HepG2 (cell line): ENCODE data around the gene SMTNL2. TPM values are rescaled to one million over a fixed set of nuclear protein-coding genes. Genes with fewer than 3 reads are reported as not detected.

Experiments used
- ATAC-seq: fragments of 200-7000 bp; cut with Tn5 transposase; 3 replicates; pipeline ENCODE4 v1.9.1; 2020; ENCODE audit warnings: mild to moderate bottlenecking, moderate library complexity
- BruUV-seq: library from RNA; stranded (reverse); fragments of 400-500 nt; replicated peaks from 2 replicates; lab custom pipeline; 2021; lab: Mats Ljungman, UMichigan
- CTCF ChIA-PET: fragments of 300-600 bp; formaldehyde crosslinking; extraction: SDS; loops from one replicate; lab custom pipeline; 2021; ENCODE audit warnings: low total read pairs, inconsistent platforms, low intra/inter-chr PET ratio; lab: Yijun Ruan, JAX
- POLR2A ChIA-PET: fragments of 350-600 bp; sonication (Branson Sonifier 250); formaldehyde crosslinking; loops from one replicate; lab custom pipeline; 2020; ENCODE audit warnings: antibody characterized with exemption, inconsistent platforms; lab: Yijun Ruan, JAX
- DNase-seq: peaks from one replicate; pipeline ENCODE4 v3.0.0-alpha.2; 2015; ENCODE audit warnings: low spot score
- FAIRE-seq: peaks from 3 replicates; lab custom pipeline; 2011; peaks lifted over from hg19 to GRCh38; lab: Jason Lieb, UNC
- H2AFZ ChIP-seq: one replicate; pipeline ENCODE4 v1.6.1; 2011; ENCODE audit warnings: low read length, inconsistent platforms
- H3K27ac ChIP-seq: fragments of 300-600 bp; 3 replicates; pipeline ENCODE4 v1.8.0; 2011; ENCODE audit warnings: mixed run types, mild to moderate bottlenecking, mixed read lengths, low read length, inconsistent platforms; ENCODE audit not compliant: insufficient read depth; ENCODE audit errors: extremely low read length
- H3K27me3 ChIP-seq, 2 experiments: fragments of 200-600 bp in 1 of 2; 2 replicates in 1 of 2; 3 replicates in 1 of 2; pipeline versions ENCODE4 v1.6.0 to v1.8.0; 2011; ENCODE audit warnings: low read length in 2 of 2, mild to moderate bottlenecking in 2 of 2, moderate library complexity in 2 of 2, inconsistent platforms in 1 of 2; ENCODE audit not compliant: insufficient read depth in 2 of 2, control insufficient read depth in 1 of 2
- H3K36me3 ChIP-seq, 2 experiments: fragments of 200-600 bp in 1 of 2; replicated peaks in 1 of 2; 2 replicates in 1 of 2; 3 replicates in 1 of 2; pipeline versions ENCODE4 v1.5.1 to v1.8.0; 2011; ENCODE audit warnings: low read length in 2 of 2, inconsistent platforms in 1 of 2; ENCODE audit not compliant: insufficient read depth in 2 of 2, control insufficient read depth in 1 of 2
- H3K4me1 ChIP-seq: 2 replicates; pipeline ENCODE4 v1.5.1; 2012; ENCODE audit warnings: low read length, inconsistent platforms; ENCODE audit not compliant: insufficient read depth
- H3K4me2 ChIP-seq: 2 replicates; pipeline ENCODE4 v1.6.0; 2011; ENCODE audit warnings: low read depth, low read length, inconsistent platforms
- H3K4me3 ChIP-seq, 3 experiments: fragments of 200-600 bp in 1 of 3; sonication (generic), shearing (Covaris generic) in 1 of 3; replicated peaks in 1 of 3; 2 replicates each; pipeline ENCODE4 v1.5.1; 2011 to 2016; ENCODE audit warnings: low read length in 3 of 3, inconsistent platforms in 2 of 3, low read depth in 2 of 3, mild to moderate bottlenecking in 2 of 3, control low read depth in 1 of 3, mixed read lengths in 1 of 3; ENCODE audit not compliant: insufficient read depth in 1 of 3
- H3K79me2 ChIP-seq: one replicate; pipeline ENCODE4 v1.6.1; 2011; ENCODE audit warnings: low read length, inconsistent platforms; ENCODE audit not compliant: insufficient read depth
- H3K9ac ChIP-seq: 2 replicates; pipeline ENCODE4 v1.6.0; 2011; ENCODE audit warnings: mild to moderate bottlenecking, low read depth, low read length, inconsistent platforms; ENCODE audit not compliant: insufficient read depth
- H3K9me3 ChIP-seq: 2 replicates; pipeline ENCODE4 v1.5.1; 2012; ENCODE audit warnings: mild to moderate bottlenecking, low read length
- H4K20me1 ChIP-seq: 2 replicates; pipeline ENCODE4 v1.6.0; 2011; ENCODE audit warnings: inconsistent platforms, mild to moderate bottlenecking, low read length, moderate library complexity; ENCODE audit not compliant: insufficient read depth
- BHLHE40 ChIP-seq: IDR thresholded peaks from 2 replicates; pipeline ENCODE4 v1.6.1; 2011; ENCODE audit warnings: low read length, improper control_type of control experiment
- GATAD2A ChIP-seq: IDR thresholded peaks from 2 replicates; pipeline ENCODE4 v1.6.1; 2016
- NFKB2 ChIP-seq: sonication (generic); formaldehyde crosslinking; IDR thresholded peaks from 2 replicates; pipeline ENCODE4 v1.4.0; 2020; ENCODE audit warnings: missing genetic modification reagents, borderline replicate concordance
- RAD51 ChIP-seq: fragments of 450-650 bp; IDR thresholded peaks from 2 replicates; pipeline ENCODE4 v1.6.1; 2016; ENCODE audit warnings: borderline replicate concordance
- ZKSCAN8 ChIP-seq: IDR thresholded peaks from 2 replicates; pipeline ENCODE4 v1.6.1; 2016; ENCODE audit warnings: borderline replicate concordance, missing genetic modification reagents, missing compliant biosample characterization
- ZNF572 ChIP-seq: sonication (generic); formaldehyde crosslinking; IDR thresholded peaks from 2 replicates; pipeline ENCODE4 v1.5.1; 2020; ENCODE audit warnings: mild to moderate bottlenecking, missing genetic modification reagents
- ZNF674 ChIP-seq: sonication (generic); formaldehyde crosslinking; IDR thresholded peaks from 2 replicates; pipeline ENCODE4 v1.5.0; 2020; ENCODE audit warnings: low read depth, mild to moderate bottlenecking, missing genetic modification reagents
- ZNF768 ChIP-seq: sonication (generic); formaldehyde crosslinking; IDR thresholded peaks from 2 replicates; pipeline ENCODE4 v1.4.0; 2020; ENCODE audit warnings: missing genetic modification reagents
- ZNF777 ChIP-seq: sonication (generic); formaldehyde crosslinking; IDR thresholded peaks from 2 replicates; pipeline ENCODE4 v1.4.0; 2020; ENCODE audit warnings: missing genetic modification reagents
- ZSCAN30 ChIP-seq: sonication (generic); formaldehyde crosslinking; IDR thresholded peaks from 2 replicates; pipeline ENCODE4 v1.5.0; 2020; ENCODE audit warnings: mild to moderate bottlenecking, missing genetic modification reagents
- WGBS: methylation state at CpG from one replicate; pipeline ENCODE4 v1.1.6; 2017; ENCODE audit warnings: low lambda C conversion rate; 5-methylcytosine and 5-hydroxymethylcytosine counted together
- in situ Hi-C: cut with HindIII; loops from 2 replicates; pipeline ENCODE4 v1.10.0; 2017; ENCODE audit warnings: low pct_unique_long_range_greater_than_20kb; ENCODE audit not compliant: extremely low pct_ligation_motif_present
- intact Hi-C: fragments of 100-400 bp; cut with micrococcal nuclease; formaldehyde crosslinking; loops from one replicate; pipeline ENCODE4 v1.10.0; 2022; ENCODE audit not compliant: unreplicated experiment
- polyA plus RNA-seq, 8 experiments: library from polyadenylated mRNA; depleted of rRNA in 3 of 8; stranded (reverse) in 7 of 8; unstranded in 1 of 8; fragments of >200 nt; fragmentation: Illumina TruSeq in 4 of 8; extraction: Trizol in 4 of 8; gene quantifications; 2 replicates each; pipeline versions ENCODE4 v1.2.1 to v1.2.3, GENCODE V29; 2011 to 2016; ENCODE audit warnings: low read depth in 4 of 8, missing spikeins in 1 of 8, mixed read lengths in 1 of 8; ENCODE audit not compliant: insufficient read depth in 1 of 8
- total RNA-seq, 5 experiments: library from RNA; depleted of rRNA; stranded (reverse); fragments of >200 nt; fragmentation: Illumina TruSeq; extraction: Trizol; gene quantifications; 2 replicates each; pipeline ENCODE4 v1.2.3, GENCODE V29; 2016; ENCODE audit warnings: low read depth in 1 of 5
- TF ChIP-seq, protein P1 (sequence below): sonication (generic); formaldehyde crosslinking; IDR thresholded peaks from 2 replicates; pipeline ENCODE4 v1.5.1; 2020; ENCODE audit warnings: missing genetic modification reagents, mild to moderate bottlenecking, borderline replicate concordance
- TF ChIP-seq, protein P2 (sequence below): sonication (generic); formaldehyde crosslinking; IDR thresholded peaks from 2 replicates; pipeline ENCODE4 v1.4.0; 2020; ENCODE audit warnings: missing genetic modification reagents, borderline replicate concordance
- TF ChIP-seq, protein P3 (sequence below): sonication (generic); formaldehyde crosslinking; IDR thresholded peaks from 2 replicates; pipeline ENCODE4 v1.5.1; 2020; ENCODE audit warnings: mild to moderate bottlenecking, missing genetic modification reagents, moderate library complexity

The SMTNL2 gene
- total and polyA plus RNA-seq, 2 of the 13 experiments (the other 11 are each of a cell fraction or from before 2014, with no cell fraction given): 0.41 to 5.1 TPM

DNA sequence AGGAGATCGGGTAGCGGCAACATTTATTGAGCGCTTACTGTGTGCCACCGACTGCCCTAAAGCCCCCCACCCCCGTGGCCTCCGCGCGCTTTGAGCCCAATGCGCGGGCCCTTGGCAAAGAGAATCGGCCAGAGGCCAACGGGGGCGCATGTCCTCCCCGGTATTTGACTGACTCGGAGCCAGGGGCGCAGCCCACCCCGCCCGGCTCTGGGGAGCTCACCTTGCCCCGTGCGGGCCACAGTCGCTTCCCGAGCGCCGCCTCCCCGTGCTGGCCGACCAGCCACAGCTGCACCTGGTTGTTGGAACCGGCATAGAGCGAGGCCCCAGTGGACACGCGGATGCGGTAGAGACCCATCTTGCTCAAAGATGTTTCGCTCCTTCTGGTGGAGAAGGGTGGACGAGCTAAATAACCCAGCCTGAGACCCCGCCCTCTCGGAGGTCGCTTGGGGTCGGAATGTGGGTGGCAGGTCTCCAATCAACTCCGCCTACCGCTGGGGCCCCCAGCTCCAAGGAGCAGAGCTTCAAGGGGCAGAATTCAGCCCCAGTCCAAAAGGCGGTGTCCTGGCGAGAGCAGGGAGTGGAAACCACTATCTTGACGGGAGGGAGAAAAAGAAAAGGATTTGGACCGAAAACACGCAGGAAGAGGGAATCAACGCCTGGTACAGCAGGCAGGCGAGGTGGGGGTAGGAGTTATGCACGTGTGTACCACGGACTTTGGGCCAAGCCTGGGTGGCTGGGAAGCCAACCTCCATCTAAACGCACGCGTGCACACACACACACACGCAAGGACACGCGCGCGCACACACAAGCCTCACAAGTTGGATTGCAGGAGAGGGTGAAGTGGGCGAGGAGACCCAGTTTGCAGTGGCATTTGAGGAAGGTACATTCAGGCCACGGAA is 57.2 kb downstream of the SMTNL2 start, which contains the start of gene ALOX15:
Gene ALOX15, minus strand, starts transcription at position 382 of the 899 bp plus-strand sequence. Its CDS starts 27 bp downstream, at position 355.
- peak within 1 kb of the TSS; percentile 72 for H3K4me2 ChIP-seq
- peak within 1 kb of the TSS in 2 of 3 experiments; percentile 33 to 52; a peak in 2 of 6 replicates for H3K4me3 ChIP-seq
- BruUV-seq: no TSS peak
- H3K27me3 ChIP-seq: peaks cover 12 to 44% of the 10 kb centered on the region in 2 experiments
- no peak within 1 kb of the TSS for H3K27ac ChIP-seq
- ChIA-PET CTCF (no interaction called here), POLR2A (no interaction called here)
- H3K36me3 ChIP-seq: no peaks in the 10 kb centered on the region
- no peaks in the 10 kb centered on the region for H3K79me2 ChIP-seq
- no peaks in the 10 kb centered on the region for H4K20me1 ChIP-seq
- H3K9me3 ChIP-seq: no peaks in the 10 kb centered on the region
- FAIRE-seq (no peak), ATAC-seq (peak; percentile 47), DNase-seq (no peak)
- no peak within 1 kb of the TSS for H2AFZ ChIP-seq
- in situ Hi-C loops: no loop called here
- 7% methylated on average over 24 of the region's 58 CpGs for WGBS
- intact Hi-C loops: no loop called here
- H3K4me1 ChIP-seq: peaks cover 28% of the 10 kb centered on the region
- no peak within 1 kb of the TSS for H3K9ac ChIP-seq
- no peak for TF ChIP-seq ZSCAN30 (CRISPR knock-in tag)
- TF ChIP-seq, protein P1, sequence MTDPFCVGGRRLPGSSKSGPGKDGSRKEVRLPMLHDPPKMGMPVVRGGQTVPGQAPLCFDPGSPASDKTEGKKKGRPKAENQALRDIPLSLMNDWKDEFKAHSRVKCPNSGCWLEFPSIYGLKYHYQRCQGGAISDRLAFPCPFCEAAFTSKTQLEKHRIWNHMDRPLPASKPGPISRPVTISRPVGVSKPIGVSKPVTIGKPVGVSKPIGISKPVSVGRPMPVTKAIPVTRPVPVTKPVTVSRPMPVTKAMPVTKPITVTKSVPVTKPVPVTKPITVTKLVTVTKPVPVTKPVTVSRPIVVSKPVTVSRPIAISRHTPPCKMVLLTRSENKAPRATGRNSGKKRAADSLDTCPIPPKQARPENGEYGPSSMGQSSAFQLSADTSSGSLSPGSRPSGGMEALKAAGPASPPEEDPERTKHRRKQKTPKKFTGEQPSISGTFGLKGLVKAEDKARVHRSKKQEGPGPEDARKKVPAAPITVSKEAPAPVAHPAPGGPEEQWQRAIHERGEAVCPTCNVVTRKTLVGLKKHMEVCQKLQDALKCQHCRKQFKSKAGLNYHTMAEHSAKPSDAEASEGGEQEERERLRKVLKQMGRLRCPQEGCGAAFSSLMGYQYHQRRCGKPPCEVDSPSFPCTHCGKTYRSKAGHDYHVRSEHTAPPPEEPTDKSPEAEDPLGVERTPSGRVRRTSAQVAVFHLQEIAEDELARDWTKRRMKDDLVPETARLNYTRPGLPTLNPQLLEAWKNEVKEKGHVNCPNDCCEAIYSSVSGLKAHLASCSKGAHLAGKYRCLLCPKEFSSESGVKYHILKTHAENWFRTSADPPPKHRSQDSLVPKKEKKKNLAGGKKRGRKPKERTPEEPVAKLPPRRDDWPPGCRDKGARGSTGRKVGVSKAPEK (CRISPR knock-in tag): no peak
- TF ChIP-seq, protein P2, sequence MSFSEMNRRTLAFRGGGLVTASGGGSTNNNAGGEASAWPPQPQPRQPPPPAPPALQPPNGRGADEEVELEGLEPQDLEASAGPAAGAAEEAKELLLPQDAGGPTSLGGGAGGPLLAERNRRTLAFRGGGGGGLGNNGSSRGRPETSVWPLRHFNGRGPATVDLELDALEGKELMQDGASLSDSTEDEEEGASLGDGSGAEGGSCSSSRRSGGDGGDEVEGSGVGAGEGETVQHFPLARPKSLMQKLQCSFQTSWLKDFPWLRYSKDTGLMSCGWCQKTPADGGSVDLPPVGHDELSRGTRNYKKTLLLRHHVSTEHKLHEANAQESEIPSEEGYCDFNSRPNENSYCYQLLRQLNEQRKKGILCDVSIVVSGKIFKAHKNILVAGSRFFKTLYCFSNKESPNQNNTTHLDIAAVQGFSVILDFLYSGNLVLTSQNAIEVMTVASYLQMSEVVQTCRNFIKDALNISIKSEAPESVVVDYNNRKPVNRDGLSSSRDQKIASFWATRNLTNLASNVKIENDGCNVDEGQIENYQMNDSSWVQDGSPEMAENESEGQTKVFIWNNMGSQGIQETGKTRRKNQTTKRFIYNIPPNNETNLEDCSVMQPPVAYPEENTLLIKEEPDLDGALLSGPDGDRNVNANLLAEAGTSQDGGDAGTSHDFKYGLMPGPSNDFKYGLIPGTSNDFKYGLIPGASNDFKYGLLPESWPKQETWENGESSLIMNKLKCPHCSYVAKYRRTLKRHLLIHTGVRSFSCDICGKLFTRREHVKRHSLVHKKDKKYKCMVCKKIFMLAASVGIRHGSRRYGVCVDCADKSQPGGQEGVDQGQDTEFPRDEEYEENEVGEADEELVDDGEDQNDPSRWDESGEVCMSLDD: no peak
- TF ChIP-seq, protein P3, sequence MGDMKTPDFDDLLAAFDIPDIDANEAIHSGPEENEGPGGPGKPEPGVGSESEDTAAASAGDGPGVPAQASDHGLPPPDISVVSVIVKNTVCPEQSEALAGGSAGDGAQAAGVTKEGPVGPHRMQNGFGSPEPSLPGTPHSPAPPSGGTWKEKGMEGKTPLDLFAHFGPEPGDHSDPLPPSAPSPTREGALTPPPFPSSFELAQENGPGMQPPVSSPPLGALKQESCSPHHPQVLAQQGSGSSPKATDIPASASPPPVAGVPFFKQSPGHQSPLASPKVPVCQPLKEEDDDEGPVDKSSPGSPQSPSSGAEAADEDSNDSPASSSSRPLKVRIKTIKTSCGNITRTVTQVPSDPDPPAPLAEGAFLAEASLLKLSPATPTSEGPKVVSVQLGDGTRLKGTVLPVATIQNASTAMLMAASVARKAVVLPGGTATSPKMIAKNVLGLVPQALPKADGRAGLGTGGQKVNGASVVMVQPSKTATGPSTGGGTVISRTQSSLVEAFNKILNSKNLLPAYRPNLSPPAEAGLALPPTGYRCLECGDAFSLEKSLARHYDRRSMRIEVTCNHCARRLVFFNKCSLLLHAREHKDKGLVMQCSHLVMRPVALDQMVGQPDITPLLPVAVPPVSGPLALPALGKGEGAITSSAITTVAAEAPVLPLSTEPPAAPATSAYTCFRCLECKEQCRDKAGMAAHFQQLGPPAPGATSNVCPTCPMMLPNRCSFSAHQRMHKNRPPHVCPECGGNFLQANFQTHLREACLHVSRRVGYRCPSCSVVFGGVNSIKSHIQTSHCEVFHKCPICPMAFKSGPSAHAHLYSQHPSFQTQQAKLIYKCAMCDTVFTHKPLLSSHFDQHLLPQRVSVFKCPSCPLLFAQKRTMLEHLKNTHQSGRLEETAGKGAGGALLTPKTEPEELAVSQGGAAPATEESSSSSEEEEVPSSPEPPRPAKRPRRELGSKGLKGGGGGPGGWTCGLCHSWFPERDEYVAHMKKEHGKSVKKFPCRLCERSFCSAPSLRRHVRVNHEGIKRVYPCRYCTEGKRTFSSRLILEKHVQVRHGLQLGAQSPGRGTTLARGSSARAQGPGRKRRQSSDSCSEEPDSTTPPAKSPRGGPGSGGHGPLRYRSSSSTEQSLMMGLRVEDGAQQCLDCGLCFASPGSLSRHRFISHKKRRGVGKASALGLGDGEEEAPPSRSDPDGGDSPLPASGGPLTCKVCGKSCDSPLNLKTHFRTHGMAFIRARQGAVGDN: peak; percentile 28; the same call in 1 of the 2 replicates
- TF ChIP-seq RAD51: no peak
- TF ChIP-seq ZNF572 (CRISPR knock-in tag): no peak
- no peak for TF ChIP-seq NFKB2 (CRISPR knock-in tag)
- TF ChIP-seq ZNF768: peak; percentile 29; the same call in 1 of the 2 replicates
- peak; percentile 61; the same call in 1 of the 2 replicates for TF ChIP-seq BHLHE40
- TF ChIP-seq ZKSCAN8 (CRISPR knock-in tag): no peak
- no peak for TF ChIP-seq ZNF777
- TF ChIP-seq ZNF674 (CRISPR knock-in tag): no peak
- TF ChIP-seq GATAD2A (CRISPR knock-in tag): no peak
